Activated CD8-positive, alpha-beta memory T cell treated with anti-CD3 and anti-CD28 coated beads for 4 hours (primary cell): ENCODE measurements around the gene PTPRN2.
"Not testable (repeated sequence)": the region's sequence is repeated elsewhere in the genome, so short reads cannot be mapped to it uniquely, and the experiment has no call there.

Experiments
- DNase-seq, 2 donors: peaks; one replicate each; pipeline ENCODE4 v3.0.0-alpha.2; 2020; ENCODE audit warnings: low read depth in 2 of 2

PTPRN2 gene

DNA sequence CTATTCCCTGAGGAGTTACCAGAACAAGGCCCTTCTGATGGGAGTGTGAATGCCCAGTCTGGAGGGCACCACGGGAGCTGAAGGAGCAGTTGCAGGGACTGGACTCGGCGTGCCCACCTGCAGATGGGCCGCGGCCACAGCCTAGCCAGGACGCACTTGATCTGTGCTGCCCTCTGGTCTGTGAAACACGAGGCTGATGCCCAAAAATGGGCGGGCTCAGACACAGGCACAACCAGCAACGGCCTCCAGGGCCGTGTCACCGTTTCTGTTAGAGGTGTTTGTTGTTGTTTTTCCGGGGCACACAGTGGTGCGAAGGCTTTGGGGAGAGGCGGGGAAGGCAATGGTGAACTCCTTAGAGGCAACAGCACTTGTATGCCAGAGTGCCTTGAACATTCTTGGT, 1015.0 kb downstream of the PTPRN2 start:
- no peak for DNase-seq

DNA sequence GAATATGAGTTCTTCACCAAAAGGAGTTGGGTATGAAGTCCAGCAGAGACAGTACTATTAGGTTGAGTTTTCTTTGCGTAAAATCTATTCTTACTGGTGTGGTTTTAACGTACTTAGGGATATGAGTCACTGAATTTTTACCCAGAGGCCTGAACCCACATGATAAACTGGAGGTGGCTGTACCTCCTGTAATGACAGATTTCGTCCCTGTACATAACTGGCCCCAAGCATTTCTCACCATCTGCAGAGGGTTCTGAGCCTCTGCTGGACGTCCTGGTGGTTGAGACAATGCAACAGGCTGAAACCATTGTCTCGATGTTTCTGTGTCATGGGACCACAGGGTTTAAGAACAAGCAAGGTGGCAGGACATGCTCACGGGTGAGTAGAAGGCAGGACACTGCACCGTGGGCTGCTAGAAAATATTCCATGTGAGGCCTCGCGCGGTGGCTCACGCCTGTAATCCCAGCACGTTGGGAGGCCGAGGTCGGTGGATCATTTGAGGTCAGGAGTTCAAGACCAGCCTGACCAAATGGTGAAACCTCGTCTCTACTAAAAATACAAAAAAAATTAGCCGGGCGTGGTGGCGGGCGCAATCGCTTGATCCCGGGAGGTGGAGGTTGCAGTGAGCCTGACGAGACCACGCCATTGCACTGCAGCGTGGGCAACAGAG, 1017.0 kb downstream of the PTPRN2 start:
- no peak for DNase-seq

DNA sequence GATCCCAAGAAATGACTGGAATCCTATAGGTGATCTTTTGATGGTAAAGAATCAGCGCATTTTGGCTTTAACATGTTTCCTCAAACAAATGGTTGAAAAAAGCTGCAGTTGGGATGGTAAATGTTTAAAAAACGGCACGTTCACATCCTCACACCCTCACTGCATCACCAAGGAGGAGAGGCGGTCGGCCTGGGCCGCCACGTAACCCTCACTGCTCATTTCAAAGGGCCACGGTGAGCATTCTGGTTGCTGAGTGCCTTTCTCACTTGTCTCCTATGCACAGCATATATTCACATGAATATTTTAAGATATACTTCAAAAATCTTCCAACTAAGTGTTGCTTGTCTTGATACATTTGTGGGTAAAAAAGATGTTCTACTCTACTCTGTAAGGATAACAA, 1017.7 kb downstream of the PTPRN2 start:
- no peak for DNase-seq

DNA sequence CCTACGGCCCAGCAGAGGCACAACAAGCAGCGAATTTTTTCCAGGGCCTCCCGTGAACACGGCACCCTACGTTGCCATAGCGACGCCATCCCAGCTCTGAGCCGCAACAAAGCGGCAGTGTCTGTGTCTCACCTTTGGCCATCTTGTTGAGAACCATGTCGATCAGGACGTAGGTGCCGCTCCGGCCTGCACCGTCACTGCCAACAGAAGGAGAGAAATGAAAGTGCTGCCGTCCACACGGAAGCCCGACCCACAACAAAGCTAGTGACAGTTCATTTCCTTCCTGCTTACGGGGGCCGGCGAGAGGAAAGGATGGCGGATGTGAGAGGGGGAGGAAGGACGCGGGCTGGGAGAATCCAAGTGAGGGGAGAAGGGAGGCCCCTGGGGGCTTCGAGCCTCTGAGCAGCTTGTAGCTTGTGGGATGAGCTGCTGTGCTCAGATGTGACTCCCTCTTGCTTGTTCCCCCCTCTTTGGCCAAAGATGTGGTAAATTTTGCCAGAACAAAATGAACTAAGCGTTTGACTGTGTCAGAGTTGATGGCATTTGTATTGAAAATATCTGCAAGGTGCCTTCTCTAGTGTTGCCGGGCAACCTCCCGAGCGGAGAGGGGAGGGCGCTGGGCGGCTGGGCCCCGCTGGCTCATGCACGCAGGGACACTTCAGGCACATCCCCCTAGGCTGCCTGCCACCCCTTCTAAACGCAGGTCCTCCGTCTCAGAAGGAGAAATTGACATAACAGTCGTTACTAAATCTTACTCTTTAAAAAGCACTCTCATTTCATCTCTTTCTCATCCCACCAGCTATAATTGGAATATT, 1018.6 kb downstream of the PTPRN2 start:
- peak; percentile 6 to 7 for DNase-seq

GRCh38 chr7:157568106-157568769, 1019.4 kb downstream of the PTPRN2 start:
- DNase-seq = no peak

GRCh38 chr7:157567666-157568065, 1020.0 kb downstream of the PTPRN2 start:
- no peak for DNase-seq

DNA sequence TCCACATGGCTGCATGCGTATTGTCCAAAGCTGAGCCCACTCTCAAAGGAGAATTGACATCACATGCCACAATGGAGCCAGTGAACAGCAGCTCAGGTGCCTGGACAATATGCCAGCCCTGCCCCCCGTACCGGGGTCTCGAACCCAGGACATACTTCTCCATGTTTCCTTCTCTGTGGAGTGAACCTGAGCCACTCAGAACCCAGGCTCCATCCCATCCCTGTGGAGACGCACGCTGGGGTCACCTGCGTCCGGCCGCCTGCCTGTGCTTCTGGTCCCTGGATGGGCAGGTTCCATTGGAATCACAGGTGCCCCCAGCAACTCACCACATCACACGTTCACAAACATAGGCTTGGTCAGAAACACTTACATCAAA, 1021.0 kb downstream of the PTPRN2 start:
- no peak for DNase-seq

- no peak for DNase-seq
These were observed 1021.5 kb downstream of the PTPRN2 start for GRCh38 chr7:157565981-157566630.

- no peak for DNase-seq
These were observed 1022.4 kb downstream of the PTPRN2 start for GRCh38 chr7:157565201-157565626.

DNA sequence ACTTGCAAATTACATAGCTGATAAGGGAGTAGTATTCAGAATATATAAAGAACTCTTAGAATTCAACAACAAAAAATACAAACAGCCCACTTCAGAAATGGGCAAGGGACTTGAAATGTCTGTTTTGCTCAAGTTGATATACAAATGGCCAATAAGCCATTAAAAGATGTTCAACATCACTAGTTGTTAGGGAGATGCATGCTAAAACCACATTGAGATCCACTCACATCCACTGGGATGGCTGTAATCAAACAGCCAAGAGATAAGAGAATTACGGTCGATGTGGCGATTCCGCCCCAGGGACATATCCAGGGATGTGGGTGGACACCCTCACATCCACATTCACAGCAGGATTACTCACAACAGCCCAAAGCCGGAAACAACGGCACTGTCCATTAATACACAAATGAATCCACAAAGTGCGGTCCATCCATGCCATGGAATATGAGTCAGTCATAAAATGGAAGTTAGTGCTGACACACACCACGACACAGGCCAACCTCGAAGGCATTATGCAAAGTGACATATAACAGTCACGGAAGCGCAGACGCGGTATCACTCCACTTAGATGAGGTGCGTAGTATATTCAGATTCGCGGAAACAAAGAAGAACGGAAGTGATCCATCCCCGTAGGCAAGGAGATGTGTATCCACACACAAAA, 1023.0 kb downstream of the PTPRN2 start:
- no peak for DNase-seq

- DNase-seq = not testable (repeated sequence)
These were observed 1024.0 kb downstream of the PTPRN2 start for GRCh38 chr7:157563467-157564135.

GRCh38 chr7:157562522-157563398, 1024.9 kb downstream of the PTPRN2 start:
- DNase-seq = not testable (repeated sequence)

DNA sequence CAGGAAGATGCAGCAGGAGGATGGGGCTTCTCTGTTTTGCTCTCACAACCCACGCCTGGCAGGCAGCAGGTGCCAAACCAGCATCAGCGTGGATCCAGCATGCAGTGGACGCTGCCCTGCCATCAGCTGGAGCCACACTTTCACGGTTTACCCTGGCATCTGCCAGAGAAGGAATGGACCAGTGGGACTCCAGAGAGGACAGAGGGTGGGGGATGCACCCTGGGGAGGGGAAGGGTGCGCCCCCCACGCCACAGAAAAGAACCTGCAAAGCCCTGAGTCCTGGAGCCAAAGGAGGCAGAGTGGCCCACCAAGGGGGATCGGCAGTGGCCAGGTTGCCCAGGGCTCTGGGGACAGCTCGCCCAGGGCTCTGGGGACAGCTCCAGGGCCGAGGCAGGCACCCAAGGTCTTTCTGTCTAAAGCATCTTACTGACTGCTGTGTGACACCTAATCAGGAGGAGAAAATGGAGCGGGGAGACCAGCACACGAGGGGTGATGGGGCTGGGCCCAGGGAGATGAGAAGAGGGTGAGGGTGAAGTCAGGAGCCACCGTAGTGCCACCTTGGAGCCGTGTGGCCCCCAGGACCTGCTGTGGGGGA, 1025.7 kb downstream of the PTPRN2 start:
- DNase-seq = no peak

DNA sequence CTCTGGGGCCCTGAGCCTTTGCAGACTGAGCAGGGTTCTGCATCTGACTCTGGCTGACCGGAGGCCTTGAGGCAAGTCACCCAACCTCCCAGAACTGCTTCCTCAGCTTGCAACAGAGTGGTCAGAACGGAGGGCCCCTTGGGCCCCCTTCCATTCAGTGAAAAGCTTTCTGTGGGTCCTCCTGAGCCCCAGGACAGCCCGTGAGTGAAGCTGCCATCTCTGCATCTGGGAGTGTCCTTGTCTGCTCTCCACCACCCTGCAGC, 1026.2 kb downstream of the PTPRN2 start:
- no peak for DNase-seq

DNA sequence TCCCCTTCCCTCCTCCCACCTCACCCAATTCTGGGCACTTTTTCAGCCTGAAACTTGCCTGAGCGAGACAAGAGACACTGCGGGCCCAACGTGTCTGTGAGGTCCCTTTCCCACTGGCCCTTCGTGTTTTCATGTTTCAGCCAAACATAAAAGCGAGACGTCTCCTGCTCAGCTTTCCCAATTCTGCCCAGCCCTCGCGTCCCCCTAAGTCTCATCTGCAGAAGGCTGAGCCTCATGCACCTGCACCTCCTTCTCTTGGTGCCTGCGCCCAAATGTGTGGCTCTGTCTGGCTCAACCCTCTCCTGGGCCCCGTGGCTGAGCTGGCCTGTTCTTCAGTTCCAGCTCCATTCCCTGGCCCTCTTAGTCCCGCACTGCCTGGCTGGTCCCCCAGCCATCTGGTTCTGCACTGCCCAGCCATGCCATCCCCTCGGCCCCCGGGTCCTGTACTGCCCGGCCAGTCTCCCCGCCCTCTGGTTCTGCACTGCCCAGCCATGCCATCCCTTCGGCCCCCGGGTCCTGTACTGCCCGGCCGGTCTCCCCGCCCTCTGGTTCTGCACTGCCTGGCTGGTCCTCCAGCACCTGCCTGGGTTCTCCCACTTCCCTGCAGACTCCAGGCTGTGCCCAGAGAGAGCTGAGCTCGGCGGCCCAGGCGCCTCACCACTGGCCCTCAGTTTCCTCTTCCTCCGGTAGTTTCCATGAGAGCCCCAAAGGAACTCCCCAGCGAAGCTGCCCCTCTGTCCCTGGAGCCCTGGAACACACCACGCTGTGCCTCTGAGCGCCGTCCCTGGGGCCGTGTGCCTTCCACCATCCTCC, 1026.7 kb downstream of the PTPRN2 start:
- DNase-seq = no peak

DNA sequence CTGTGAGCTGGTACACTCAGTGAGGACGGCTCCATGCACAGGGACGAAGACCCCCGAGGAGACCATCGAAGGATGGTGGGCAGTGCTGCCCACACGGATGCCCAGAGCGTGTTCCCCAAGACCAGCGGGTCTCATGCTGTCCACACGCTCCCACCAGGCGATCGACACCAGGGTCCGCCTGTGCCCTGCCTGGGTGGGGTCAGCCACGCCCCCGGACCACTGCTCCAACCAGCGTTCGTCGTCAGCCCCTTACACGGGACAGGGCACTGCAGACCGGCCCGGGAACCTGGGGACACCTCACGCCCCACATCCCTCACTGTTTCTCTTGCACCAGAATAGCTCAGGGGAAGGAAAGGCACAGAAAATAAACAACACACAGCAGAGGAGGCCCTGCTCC, 1027.4 kb downstream of the PTPRN2 start:
- no peak for DNase-seq

- no peak for DNase-seq
These were observed 1027.9 kb downstream of the PTPRN2 start for GRCh38 chr7:157559596-157560257.

DNA sequence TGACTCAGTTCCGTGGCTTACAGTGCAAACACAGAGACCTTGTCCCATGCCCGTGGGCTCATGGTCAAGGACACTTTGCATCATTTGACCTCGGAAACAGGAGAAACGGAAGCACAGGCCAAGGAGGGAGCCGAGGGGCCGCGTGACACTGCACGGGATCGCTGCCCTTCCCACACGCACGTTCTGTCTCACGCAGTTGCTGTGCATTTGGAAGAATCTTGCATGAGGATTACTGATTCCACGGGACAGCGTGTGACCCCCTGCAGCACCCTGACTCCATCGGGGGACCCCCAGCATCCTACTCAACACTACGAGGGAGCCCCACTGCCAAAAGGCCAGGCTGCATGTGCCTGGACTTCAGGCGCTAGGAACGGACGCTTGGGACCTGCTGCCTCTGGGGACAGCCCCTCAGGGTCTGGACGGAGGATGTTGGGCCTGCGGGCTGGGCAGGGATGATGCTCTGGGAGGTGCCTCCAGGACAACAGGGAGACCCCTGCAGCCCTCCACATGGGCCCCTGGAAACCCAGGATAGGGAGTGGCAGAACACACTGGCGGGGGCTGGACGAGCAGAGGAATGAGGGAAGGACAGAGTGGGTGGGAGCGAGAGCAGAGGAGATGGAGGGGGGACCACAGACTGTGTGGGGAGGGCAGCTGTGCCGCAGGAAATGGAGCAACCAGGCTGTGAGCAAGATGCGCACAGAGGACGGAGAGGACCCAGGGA, 1028.6 kb downstream of the PTPRN2 start:
- no peak for DNase-seq
